ENCODE results near the gene MAP7.
"Not testable (repeated sequence)": the region's sequence is repeated elsewhere in the genome, so short reads cannot be mapped to it uniquely, and the experiment has no call there.

MAP7 gene

GRCh38 chr6:136382676-136383252 is 167.5 kb downstream of the MAP7 start:
- Histone ChIP-seq H3K4me3 (ENCODE audit: low read length) (no peak overlapping the region), H4K20me1 (ENCODE audit: control insufficient read depth, insufficient read depth, low read depth, low read length) (no peaks in the 10 kb centered on the region), H3K79me2 (ENCODE audit: control insufficient read depth, low read length) (no peaks in the 10 kb centered on the region), H3F3A (ENCODE audit: control insufficient read depth, insufficient read depth) (no peaks in the 10 kb centered on the region), H3K4me2 (ENCODE audit: low read length) (no peak overlapping the region), H3K9me2 (replicated peaks; ENCODE audit: control insufficient read depth, low read length) (no peaks in the 10 kb centered on the region), H3K4me1 (ENCODE audit: control insufficient read depth, low read length) (no peaks in the 10 kb centered on the region), H3K36me3 (ENCODE audit: control insufficient read depth, low read length) (no peaks in the 10 kb centered on the region), H3K9me3 (ENCODE audit: control insufficient read depth, insufficient read depth, low read length) (no peaks in the 10 kb centered on the region), H3K27ac (ENCODE audit: low read depth, low read length) (no peak overlapping the region), H3K27me3 (ENCODE audit: control insufficient read depth, low read length) (no peaks in the 10 kb centered on the region)
- TF ChIP-seq, protein P1, sequence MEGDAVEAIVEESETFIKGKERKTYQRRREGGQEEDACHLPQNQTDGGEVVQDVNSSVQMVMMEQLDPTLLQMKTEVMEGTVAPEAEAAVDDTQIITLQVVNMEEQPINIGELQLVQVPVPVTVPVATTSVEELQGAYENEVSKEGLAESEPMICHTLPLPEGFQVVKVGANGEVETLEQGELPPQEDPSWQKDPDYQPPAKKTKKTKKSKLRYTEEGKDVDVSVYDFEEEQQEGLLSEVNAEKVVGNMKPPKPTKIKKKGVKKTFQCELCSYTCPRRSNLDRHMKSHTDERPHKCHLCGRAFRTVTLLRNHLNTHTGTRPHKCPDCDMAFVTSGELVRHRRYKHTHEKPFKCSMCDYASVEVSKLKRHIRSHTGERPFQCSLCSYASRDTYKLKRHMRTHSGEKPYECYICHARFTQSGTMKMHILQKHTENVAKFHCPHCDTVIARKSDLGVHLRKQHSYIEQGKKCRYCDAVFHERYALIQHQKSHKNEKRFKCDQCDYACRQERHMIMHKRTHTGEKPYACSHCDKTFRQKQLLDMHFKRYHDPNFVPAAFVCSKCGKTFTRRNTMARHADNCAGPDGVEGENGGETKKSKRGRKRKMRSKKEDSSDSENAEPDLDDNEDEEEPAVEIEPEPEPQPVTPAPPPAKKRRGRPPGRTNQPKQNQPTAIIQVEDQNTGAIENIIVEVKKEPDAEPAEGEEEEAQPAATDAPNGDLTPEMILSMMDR (IDR thresholded peaks at IDR 0.05; ENCODE audit: low read depth, low read length, poor library complexity, severe bottlenecking): no peak
- TF ChIP-seq EZH2phosphoT487 (IDR thresholded peaks at IDR 0.05; ENCODE audit: borderline replicate concordance, low read length): no peak

DNA sequence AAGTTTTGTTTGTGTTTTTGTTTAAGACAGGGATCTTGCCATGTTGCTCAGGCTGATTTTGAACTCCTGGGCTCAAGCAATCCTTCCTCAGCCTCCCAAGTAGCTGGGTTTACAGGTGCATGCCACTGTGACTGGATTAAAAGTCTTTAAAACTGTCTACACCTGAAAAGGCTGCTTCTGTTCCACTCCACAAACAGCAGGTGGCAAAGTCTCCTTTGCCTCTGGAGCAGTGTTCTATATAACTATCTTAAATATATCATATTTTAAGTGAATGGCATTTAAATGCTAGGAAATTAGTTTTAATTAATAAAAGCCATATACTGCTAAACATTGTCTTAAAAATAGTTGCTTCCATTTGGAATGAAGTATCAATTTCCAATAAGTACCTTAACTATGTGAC is 171.3 kb downstream of the MAP7 start:
- H3K79me2 ChIP-seq (ENCODE audit: control insufficient read depth, low read length): no peaks in the 10 kb centered on the region
- no peak overlapping the region for H3K27ac ChIP-seq (ENCODE audit: low read depth, low read length)
- no peaks in the 10 kb centered on the region for H3F3A ChIP-seq (ENCODE audit: control insufficient read depth, insufficient read depth)
- H3K9me3 ChIP-seq (ENCODE audit: control insufficient read depth, insufficient read depth, low read length): no peaks in the 10 kb centered on the region
- H3K36me3 ChIP-seq (ENCODE audit: control insufficient read depth, low read length): no peaks in the 10 kb centered on the region
- H3K4me1 ChIP-seq (ENCODE audit: control insufficient read depth, low read length): no peaks in the 10 kb centered on the region
- H3K4me3 ChIP-seq (ENCODE audit: low read length): no peak overlapping the region
- no peaks in the 10 kb centered on the region for H3K27me3 ChIP-seq (ENCODE audit: control insufficient read depth, low read length)
- H3K9me2 ChIP-seq (replicated peaks; ENCODE audit: control insufficient read depth, low read length): no peaks in the 10 kb centered on the region
- TF ChIP-seq, protein P1 (IDR thresholded peaks at IDR 0.05; ENCODE audit: low read depth, low read length, poor library complexity, severe bottlenecking): no peak
- TF ChIP-seq EZH2phosphoT487 (IDR thresholded peaks at IDR 0.05; ENCODE audit: borderline replicate concordance, low read length): no peak
- no peaks in the 10 kb centered on the region for H4K20me1 ChIP-seq (ENCODE audit: control insufficient read depth, insufficient read depth, low read depth, low read length)
- no peak overlapping the region for H3K4me2 ChIP-seq (ENCODE audit: low read length)

- H3K79me2 ChIP-seq (ENCODE audit: control insufficient read depth, low read length); H3K27me3 ChIP-seq (ENCODE audit: control insufficient read depth, low read length); H3K9me2 ChIP-seq (replicated peaks; ENCODE audit: control insufficient read depth, low read length); H3K4me2 ChIP-seq (ENCODE audit: low read length); H3K9me3 ChIP-seq (ENCODE audit: control insufficient read depth, insufficient read depth, low read length); H3K27ac ChIP-seq (ENCODE audit: low read depth, low read length); H3K4me1 ChIP-seq (ENCODE audit: control insufficient read depth, low read length); H4K20me1 ChIP-seq (ENCODE audit: control insufficient read depth, insufficient read depth, low read depth, low read length); H3F3A ChIP-seq (ENCODE audit: control insufficient read depth, insufficient read depth); H3K4me3 ChIP-seq (ENCODE audit: low read length); H3K36me3 ChIP-seq (ENCODE audit: control insufficient read depth, low read length): not testable (repeated sequence)
These were observed 174.4 kb downstream of the MAP7 start for GRCh38 chr6:136375836-136376235.

GRCh38 chr6:136371959-136372358 is 178.3 kb downstream of the MAP7 start:
- Histone ChIP-seq H3K4me1 (ENCODE audit: control insufficient read depth, low read length) (no peaks in the 10 kb centered on the region), H3K9me2 (replicated peaks; ENCODE audit: control insufficient read depth, low read length) (no peaks in the 10 kb centered on the region), H3K36me3 (ENCODE audit: control insufficient read depth, low read length) (no peaks in the 10 kb centered on the region), H3K79me2 (ENCODE audit: control insufficient read depth, low read length) (no peaks in the 10 kb centered on the region), H3F3A (ENCODE audit: control insufficient read depth, insufficient read depth) (no peaks in the 10 kb centered on the region), H3K27me3 (ENCODE audit: control insufficient read depth, low read length) (peaks cover 11% of the 10 kb centered on the region; the same call in 1 of the 2 replicates), H4K20me1 (ENCODE audit: control insufficient read depth, insufficient read depth, low read depth, low read length) (no peaks in the 10 kb centered on the region), H3K9me3 (ENCODE audit: control insufficient read depth, insufficient read depth, low read length) (no peaks in the 10 kb centered on the region), H3K27ac (ENCODE audit: low read depth, low read length) (no peak overlapping the region), H3K4me2 (ENCODE audit: low read length) (no peak overlapping the region), H3K4me3 (ENCODE audit: low read length) (no peak overlapping the region)
- TF ChIP-seq EZH2phosphoT487 (IDR thresholded peaks at IDR 0.05; ENCODE audit: borderline replicate concordance, low read length): no peak
- TF ChIP-seq, protein P1 (IDR thresholded peaks at IDR 0.05; ENCODE audit: low read depth, low read length, poor library complexity, severe bottlenecking): no peak

Measured in DOHH2 (cell line).